ENCODE data around the gene BTF3L4. TPM values are rescaled to one million over a fixed set of nuclear protein-coding genes. Genes with fewer than 3 reads are reported as not detected.

BTF3L4 gene
- total and polyA plus RNA-seq, 5 donors from 2014 or later = 36.0 to 92.9 (median 70.4) TPM

- H3K36me3 Mint-ChIP-seq = no peaks in the 10 kb centered on the region
- no peak overlapping the region for H3K4me3 Mint-ChIP-seq
- peaks cover 28% of the 10 kb centered on the region for H3K27me3 Mint-ChIP-seq
- Histone ChIP-seq H3K27ac (ENCODE audit: insufficient read depth, low read length, poor library complexity, severe bottlenecking) (no peak overlapping the region), H3K4me3 (ENCODE audit: low read depth, low read length) (no peak overlapping the region), H3K27me3 (ENCODE audit: control insufficient read depth, insufficient read depth, low read length) (peaks cover 15% of the 10 kb centered on the region), H3K9me3 (ENCODE audit: control insufficient read depth in 2 of 2, low read length in 2 of 2) (no peaks in the 10 kb centered on the region), H3K36me3 (ENCODE audit: control insufficient read depth, insufficient read depth, low read length) (no peaks in the 10 kb centered on the region), H3K4me1 (ENCODE audit: control insufficient read depth, insufficient read depth, low read length, poor library complexity, severe bottlenecking) (no peaks in the 10 kb centered on the region)
- ATAC-seq (ENCODE audit: low read depth in 2 of 2) = no peak
- H3K27ac Mint-ChIP-seq = peak overlapping the region in 1 of 3 donors; percentile 32
- peak in 1 of 3 donors; percentile 20 for DNase-seq
- H3K9me3 Mint-ChIP-seq = peaks cover 0 to 1% (median 0%) of the 10 kb centered on the region in 7 donors
- no peaks in the 10 kb centered on the region for H3K4me1 Mint-ChIP-seq
Observed at GRCh38 chr1:52127181-52128180, 71.4 kb downstream of the BTF3L4 start.

- Histone ChIP-seq H3K4me3 (ENCODE audit: low read depth, low read length) (peak overlapping the region; percentile 13), H3K36me3 (ENCODE audit: control insufficient read depth, insufficient read depth, low read length) (no peaks in the 10 kb centered on the region), H3K4me1 (ENCODE audit: control insufficient read depth, insufficient read depth, low read length, poor library complexity, severe bottlenecking) (peaks cover 21% of the 10 kb centered on the region), H3K27me3 (ENCODE audit: control insufficient read depth, insufficient read depth, low read length) (peaks cover 33% of the 10 kb centered on the region), H3K9me3 (ENCODE audit: control insufficient read depth in 2 of 2, low read length in 2 of 2) (no peaks in the 10 kb centered on the region), H3K27ac (ENCODE audit: insufficient read depth, low read length, poor library complexity, severe bottlenecking) (no peak overlapping the region)
- no peaks in the 10 kb centered on the region for H3K36me3 Mint-ChIP-seq
- H3K27ac Mint-ChIP-seq = peak overlapping the region in 2 of 3 donors; percentile 1 to 92
- H3K4me3 Mint-ChIP-seq = peak overlapping the region; percentile 2 to 85 (median 64)
- ATAC-seq (ENCODE audit: low read depth in 2 of 2) (peak; percentile 48 to 56), DNase-seq (peak in 1 of 3 donors; percentile 46)
- H3K4me1 Mint-ChIP-seq = peaks cover 8 to 34% (median 25%) of the 10 kb centered on the region in 4 donors
- peaks cover 54% of the 10 kb centered on the region for H3K27me3 Mint-ChIP-seq
- peaks cover 0 to 2% (median 0%) of the 10 kb centered on the region in 7 donors for H3K9me3 Mint-ChIP-seq
Observed at GRCh38 chr1:52139817-52140540, 83.9 kb downstream of the BTF3L4 start.

Other genes with a start within 250 kb of the BTF3L4 start
- gene NRDC, start 177.6 kb upstream of the BTF3L4 start, total RNA-seq = 143 TPM
- gene NRDC, start 177.6 kb upstream of the BTF3L4 start, polyA plus RNA-seq = 10 to 100 TPM; 62.4 to 77.3 (median 74.0) TPM
- gene RAB3B, start 65.6 kb upstream of the BTF3L4 start, total RNA-seq = not detected
- gene RAB3B, start 65.6 kb upstream of the BTF3L4 start, polyA plus RNA-seq = not detected
- gene KTI12, start 22.5 kb upstream of the BTF3L4 start, total RNA-seq = 20.0 TPM
- 10 to 100 TPM; 38.8 to 43.1 (median 39.9) TPM for gene KTI12, start 22.5 kb upstream of the BTF3L4 start, polyA plus RNA-seq
- 39.9 TPM for gene TXNDC12, start 1.1 kb upstream of the BTF3L4 start, total RNA-seq
- gene TXNDC12, start 1.1 kb upstream of the BTF3L4 start, polyA plus RNA-seq = 100 to 1,000 TPM in 2 of 4 donors, 10 to 100 TPM in 2; 89.8 to 114 (median 95.9) TPM
- 1.6 TPM for gene ZFYVE9, start 85.8 kb downstream of the BTF3L4 start, total RNA-seq
- gene ZFYVE9, start 85.8 kb downstream of the BTF3L4 start, polyA plus RNA-seq = 1 to 10 TPM in 1 of 4 donors, under 1 TPM in 3; 0.26 to 1.4 (median 0.70) TPM